GM12801 (cell line): ENCODE measurements around the gene SPTLC3.

ENCODE experiments used
- CTCF ChIP-seq: IDR thresholded peaks from one replicate; pipeline ENCODE4 v1.5.1; 2011; ENCODE audit warnings: control low read depth; ENCODE audit not compliant: insufficient read length; ENCODE audit errors: extremely low read depth

The SPTLC3 gene

GRCh38 chr20:13059398-13060136, 50.8 kb downstream of the SPTLC3 start:
- no peak for TF ChIP-seq CTCF

- no peak for TF ChIP-seq CTCF
These were observed 51.6 kb downstream of the SPTLC3 start for GRCh38 chr20:13060327-13060726.

- TF ChIP-seq CTCF, result no peak
These were observed 52.6 kb downstream of the SPTLC3 start for GRCh38 chr20:13061381-13061780.

GRCh38 chr20:13062789-13063188, 54.0 kb downstream of the SPTLC3 start:
- no peak for TF ChIP-seq CTCF

GRCh38 chr20:13068336-13068735, 59.6 kb downstream of the SPTLC3 start:
- TF ChIP-seq CTCF, result no peak

GRCh38 chr20:13081877-13082276, 73.1 kb downstream of the SPTLC3 start:
- no peak for TF ChIP-seq CTCF

- no peak for TF ChIP-seq CTCF
These were observed 73.6 kb downstream of the SPTLC3 start for GRCh38 chr20:13082378-13082777.

- no peak for TF ChIP-seq CTCF
These were observed 76.5 kb downstream of the SPTLC3 start for GRCh38 chr20:13085275-13085674.
